Ovary (tissue), 3 donors: Measurements from ENCODE around the gene TSBP1.

Experiments
- POLR2A ChIP-seq: fragments of 450-650 bp; IDR thresholded peaks from one replicate; pipeline ENCODE4 v1.6.1; 2017; ENCODE audit warnings: antibody characterized with exemption, mild to moderate bottlenecking, moderate library complexity
- TF ChIP-seq, protein P1 (sequence below), 3 donors: fragments of 450-650 bp in 2 of 3; fragments of 200-600 bp in 1 of 3; IDR thresholded peaks; one replicate each; pipeline versions ENCODE4 v1.5.1 to v1.8.0; 2016 to 2022; ENCODE audit warnings: antibody characterized with exemption in 3 of 3, mild to moderate bottlenecking in 1 of 3
- donor health status: DM: no; HTN: no; CAD: no.

- no peak for TF ChIP-seq POLR2A
- TF ChIP-seq, protein P1, sequence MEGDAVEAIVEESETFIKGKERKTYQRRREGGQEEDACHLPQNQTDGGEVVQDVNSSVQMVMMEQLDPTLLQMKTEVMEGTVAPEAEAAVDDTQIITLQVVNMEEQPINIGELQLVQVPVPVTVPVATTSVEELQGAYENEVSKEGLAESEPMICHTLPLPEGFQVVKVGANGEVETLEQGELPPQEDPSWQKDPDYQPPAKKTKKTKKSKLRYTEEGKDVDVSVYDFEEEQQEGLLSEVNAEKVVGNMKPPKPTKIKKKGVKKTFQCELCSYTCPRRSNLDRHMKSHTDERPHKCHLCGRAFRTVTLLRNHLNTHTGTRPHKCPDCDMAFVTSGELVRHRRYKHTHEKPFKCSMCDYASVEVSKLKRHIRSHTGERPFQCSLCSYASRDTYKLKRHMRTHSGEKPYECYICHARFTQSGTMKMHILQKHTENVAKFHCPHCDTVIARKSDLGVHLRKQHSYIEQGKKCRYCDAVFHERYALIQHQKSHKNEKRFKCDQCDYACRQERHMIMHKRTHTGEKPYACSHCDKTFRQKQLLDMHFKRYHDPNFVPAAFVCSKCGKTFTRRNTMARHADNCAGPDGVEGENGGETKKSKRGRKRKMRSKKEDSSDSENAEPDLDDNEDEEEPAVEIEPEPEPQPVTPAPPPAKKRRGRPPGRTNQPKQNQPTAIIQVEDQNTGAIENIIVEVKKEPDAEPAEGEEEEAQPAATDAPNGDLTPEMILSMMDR (IDR thresholded peaks at IDR 0.05) = no peak
These were observed 80.2 kb downstream of the TSBP1 start for GRCh38 chr6:32291543-32291942.
